HL-60 (cell line): Measurements from ENCODE around the gene AHSG.

Experiments used
- POLR2AphosphoS5 ChIP-seq: IDR thresholded peaks from 2 replicates; pipeline ENCODE4 v1.6.1; 2012; ENCODE audit warnings: low read depth
- TF ChIP-seq, protein P1 (sequence below): IDR thresholded peaks from one replicate; pipeline ENCODE4 v1.5.1; 2011; ENCODE audit warnings: low read length, control low read depth, inconsistent platforms; ENCODE audit not compliant: insufficient read depth
- TF ChIP-seq, protein P2 (sequence below): IDR thresholded peaks from 2 replicates; pipeline ENCODE4 v1.6.1; 2012; ENCODE audit warnings: low read depth; ENCODE audit not compliant: insufficient replicate concordance

DNA sequence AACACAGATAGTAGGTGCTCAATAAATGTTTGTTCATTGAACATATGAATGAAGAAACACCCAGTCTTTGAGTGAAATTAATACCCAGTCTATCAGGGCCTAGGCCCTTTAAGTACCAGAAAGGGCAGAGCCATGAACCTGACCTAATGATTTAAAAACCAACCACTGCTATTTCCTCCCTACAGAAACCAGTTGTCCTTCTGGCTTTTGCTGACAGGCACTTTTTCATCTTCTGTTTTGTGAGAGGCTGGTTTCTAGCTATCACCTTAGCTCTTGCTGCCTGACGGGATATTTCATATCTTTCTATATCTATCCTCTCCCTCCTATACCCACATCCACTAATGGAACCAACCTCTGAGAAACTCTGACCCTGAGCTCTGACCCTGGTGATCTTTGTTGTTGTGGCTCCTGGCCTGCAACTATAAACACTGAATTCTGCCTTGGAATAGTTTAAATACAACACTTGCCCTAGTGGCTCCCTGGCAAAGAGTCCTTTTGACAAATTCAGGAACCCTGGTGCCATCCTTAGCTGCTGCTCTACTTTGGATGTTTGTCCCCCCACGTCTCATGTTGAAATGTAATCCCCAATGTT lies 4.1 kb upstream of the AHSG start:
- TF ChIP-seq, protein P1, sequence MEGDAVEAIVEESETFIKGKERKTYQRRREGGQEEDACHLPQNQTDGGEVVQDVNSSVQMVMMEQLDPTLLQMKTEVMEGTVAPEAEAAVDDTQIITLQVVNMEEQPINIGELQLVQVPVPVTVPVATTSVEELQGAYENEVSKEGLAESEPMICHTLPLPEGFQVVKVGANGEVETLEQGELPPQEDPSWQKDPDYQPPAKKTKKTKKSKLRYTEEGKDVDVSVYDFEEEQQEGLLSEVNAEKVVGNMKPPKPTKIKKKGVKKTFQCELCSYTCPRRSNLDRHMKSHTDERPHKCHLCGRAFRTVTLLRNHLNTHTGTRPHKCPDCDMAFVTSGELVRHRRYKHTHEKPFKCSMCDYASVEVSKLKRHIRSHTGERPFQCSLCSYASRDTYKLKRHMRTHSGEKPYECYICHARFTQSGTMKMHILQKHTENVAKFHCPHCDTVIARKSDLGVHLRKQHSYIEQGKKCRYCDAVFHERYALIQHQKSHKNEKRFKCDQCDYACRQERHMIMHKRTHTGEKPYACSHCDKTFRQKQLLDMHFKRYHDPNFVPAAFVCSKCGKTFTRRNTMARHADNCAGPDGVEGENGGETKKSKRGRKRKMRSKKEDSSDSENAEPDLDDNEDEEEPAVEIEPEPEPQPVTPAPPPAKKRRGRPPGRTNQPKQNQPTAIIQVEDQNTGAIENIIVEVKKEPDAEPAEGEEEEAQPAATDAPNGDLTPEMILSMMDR: no peak
- no peak for TF ChIP-seq POLR2AphosphoS5
- TF ChIP-seq, protein P2, sequence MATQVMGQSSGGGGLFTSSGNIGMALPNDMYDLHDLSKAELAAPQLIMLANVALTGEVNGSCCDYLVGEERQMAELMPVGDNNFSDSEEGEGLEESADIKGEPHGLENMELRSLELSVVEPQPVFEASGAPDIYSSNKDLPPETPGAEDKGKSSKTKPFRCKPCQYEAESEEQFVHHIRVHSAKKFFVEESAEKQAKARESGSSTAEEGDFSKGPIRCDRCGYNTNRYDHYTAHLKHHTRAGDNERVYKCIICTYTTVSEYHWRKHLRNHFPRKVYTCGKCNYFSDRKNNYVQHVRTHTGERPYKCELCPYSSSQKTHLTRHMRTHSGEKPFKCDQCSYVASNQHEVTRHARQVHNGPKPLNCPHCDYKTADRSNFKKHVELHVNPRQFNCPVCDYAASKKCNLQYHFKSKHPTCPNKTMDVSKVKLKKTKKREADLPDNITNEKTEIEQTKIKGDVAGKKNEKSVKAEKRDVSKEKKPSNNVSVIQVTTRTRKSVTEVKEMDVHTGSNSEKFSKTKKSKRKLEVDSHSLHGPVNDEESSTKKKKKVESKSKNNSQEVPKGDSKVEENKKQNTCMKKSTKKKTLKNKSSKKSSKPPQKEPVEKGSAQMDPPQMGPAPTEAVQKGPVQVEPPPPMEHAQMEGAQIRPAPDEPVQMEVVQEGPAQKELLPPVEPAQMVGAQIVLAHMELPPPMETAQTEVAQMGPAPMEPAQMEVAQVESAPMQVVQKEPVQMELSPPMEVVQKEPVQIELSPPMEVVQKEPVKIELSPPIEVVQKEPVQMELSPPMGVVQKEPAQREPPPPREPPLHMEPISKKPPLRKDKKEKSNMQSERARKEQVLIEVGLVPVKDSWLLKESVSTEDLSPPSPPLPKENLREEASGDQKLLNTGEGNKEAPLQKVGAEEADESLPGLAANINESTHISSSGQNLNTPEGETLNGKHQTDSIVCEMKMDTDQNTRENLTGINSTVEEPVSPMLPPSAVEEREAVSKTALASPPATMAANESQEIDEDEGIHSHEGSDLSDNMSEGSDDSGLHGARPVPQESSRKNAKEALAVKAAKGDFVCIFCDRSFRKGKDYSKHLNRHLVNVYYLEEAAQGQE: no peak
